GM12878 (cell line): ENCODE results near the gene RASAL1.

Source experiments
- ASH2L ChIP-seq: fragments of 300-600, 200-600 bp; sonication (generic); IDR thresholded peaks from 2 replicates; pipeline ENCODE4 v1.6.1; 2017; ENCODE audit warnings: low read depth, mild to moderate bottlenecking, borderline replicate concordance
- BCL11A ChIP-seq: IDR thresholded peaks from 2 replicates; pipeline ENCODE4 v1.6.1; 2011; ENCODE audit warnings: low read depth, low read length
- CBFB ChIP-seq: IDR thresholded peaks from 2 replicates; pipeline ENCODE4 v1.6.1; 2016; ENCODE audit warnings: antibody characterized with exemption, low read depth
- ELK1 ChIP-seq: IDR thresholded peaks from 2 replicates; pipeline ENCODE4 v1.6.1; 2012; ENCODE audit warnings: low read depth, low read length, improper control_type of control experiment
- NFYB ChIP-seq: IDR thresholded peaks from 2 replicates; pipeline ENCODE4 v1.6.1; 2011; ENCODE audit warnings: low read depth, mild to moderate bottlenecking, low read length, improper control_type of control experiment, moderate library complexity; ENCODE audit not compliant: insufficient read depth
- POLR2A ChIP-seq: IDR thresholded peaks from 2 replicates; pipeline ENCODE4 v1.6.1; 2011; ENCODE audit warnings: low read depth, mild to moderate bottlenecking, low read length

GRCh38 chr12:113096675-113097461 is 38.7 kb downstream of the RASAL1 start:
- no peak for TF ChIP-seq POLR2A
- no peak for TF ChIP-seq ELK1
- TF ChIP-seq ASH2L: no peak
- TF ChIP-seq BCL11A: no peak
- TF ChIP-seq NFYB: no peak
- TF ChIP-seq CBFB: no peak
